ENCODE measurements around the gene WDR59. TPM values are rescaled to one million over a fixed set of nuclear protein-coding genes. Genes with fewer than 3 reads are reported as not detected.

The WDR59 gene
- total RNA-seq, 6 experiments from 2014 or later: 32.1 to 39.8 (median 37.3) TPM

DNA sequence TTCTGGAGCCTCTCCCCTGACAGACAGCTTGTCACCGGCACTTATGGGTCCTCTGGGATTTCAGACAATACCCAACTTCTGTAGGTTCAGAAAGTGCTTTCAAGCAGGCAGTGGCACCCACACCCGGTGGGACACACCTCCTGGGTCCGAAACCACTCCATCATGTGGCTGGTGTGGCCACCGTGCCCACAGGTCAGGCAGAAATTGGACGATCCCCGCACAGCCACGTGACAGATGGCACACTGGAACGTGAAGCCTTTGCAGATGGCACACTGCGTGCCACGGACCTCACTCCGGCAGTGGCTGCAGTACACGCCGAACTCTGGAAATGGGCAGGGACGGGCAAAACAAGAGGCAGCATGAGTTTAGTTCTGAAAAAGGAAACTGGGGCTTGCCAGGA lies 110.8 kb downstream of the WDR59 start:
- Mint-ChIP-seq H3K4me3 (no peak overlapping the region), H3K36me3 (ENCODE audit: low read depth) (peaks cover 10% of the 10 kb centered on the region)

DNA sequence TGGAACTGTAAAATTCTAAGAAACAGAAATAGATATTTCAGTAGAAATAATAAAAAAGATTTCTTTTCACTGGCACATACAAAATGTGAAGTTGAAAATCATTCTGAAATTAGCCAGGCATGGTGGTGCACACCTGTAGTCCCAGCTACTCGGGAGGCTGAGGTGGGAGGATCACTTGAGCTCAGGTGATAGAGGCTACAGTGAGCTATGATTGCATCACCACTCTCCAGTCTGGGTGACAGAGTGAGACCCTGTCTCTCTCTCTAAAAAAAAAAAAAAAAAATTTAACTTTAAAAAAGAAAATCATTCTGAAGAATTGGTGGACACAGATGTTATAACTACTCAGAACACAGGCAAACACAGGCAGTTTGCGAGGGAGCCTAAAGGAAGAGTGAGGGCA lies 112.6 kb downstream of the WDR59 start:
- Mint-ChIP-seq H3K27ac (no peak overlapping the region), H3K4me3 (no peak overlapping the region), H3K9me3 (no peaks in the 10 kb centered on the region), H3K27me3 (ENCODE audit: insufficient read depth) (no peaks in the 10 kb centered on the region), H3K4me1 (ENCODE audit: low read depth) (peaks cover 22% of the 10 kb centered on the region), H3K36me3 (ENCODE audit: low read depth) (peaks cover 10% of the 10 kb centered on the region)
- DNase-seq: no peak
- TF ChIP-seq, protein P1, sequence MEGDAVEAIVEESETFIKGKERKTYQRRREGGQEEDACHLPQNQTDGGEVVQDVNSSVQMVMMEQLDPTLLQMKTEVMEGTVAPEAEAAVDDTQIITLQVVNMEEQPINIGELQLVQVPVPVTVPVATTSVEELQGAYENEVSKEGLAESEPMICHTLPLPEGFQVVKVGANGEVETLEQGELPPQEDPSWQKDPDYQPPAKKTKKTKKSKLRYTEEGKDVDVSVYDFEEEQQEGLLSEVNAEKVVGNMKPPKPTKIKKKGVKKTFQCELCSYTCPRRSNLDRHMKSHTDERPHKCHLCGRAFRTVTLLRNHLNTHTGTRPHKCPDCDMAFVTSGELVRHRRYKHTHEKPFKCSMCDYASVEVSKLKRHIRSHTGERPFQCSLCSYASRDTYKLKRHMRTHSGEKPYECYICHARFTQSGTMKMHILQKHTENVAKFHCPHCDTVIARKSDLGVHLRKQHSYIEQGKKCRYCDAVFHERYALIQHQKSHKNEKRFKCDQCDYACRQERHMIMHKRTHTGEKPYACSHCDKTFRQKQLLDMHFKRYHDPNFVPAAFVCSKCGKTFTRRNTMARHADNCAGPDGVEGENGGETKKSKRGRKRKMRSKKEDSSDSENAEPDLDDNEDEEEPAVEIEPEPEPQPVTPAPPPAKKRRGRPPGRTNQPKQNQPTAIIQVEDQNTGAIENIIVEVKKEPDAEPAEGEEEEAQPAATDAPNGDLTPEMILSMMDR (IDR thresholded peaks at IDR 0.05): no peak

More for the DNA sequence above, 110.8 kb downstream of the WDR59 start:
- TF ChIP-seq, protein P1 (IDR thresholded peaks at IDR 0.05): no peak
- H3K9me3 Mint-ChIP-seq: no peaks in the 10 kb centered on the region
- H3K4me1 Mint-ChIP-seq (ENCODE audit: low read depth): peaks cover 5% of the 10 kb centered on the region; the same call in 1 of the 2 replicates
- H3K27ac Mint-ChIP-seq: no peak overlapping the region
- DNase-seq: no peak
- H3K27me3 Mint-ChIP-seq (ENCODE audit: insufficient read depth): no peaks in the 10 kb centered on the region

DNA sequence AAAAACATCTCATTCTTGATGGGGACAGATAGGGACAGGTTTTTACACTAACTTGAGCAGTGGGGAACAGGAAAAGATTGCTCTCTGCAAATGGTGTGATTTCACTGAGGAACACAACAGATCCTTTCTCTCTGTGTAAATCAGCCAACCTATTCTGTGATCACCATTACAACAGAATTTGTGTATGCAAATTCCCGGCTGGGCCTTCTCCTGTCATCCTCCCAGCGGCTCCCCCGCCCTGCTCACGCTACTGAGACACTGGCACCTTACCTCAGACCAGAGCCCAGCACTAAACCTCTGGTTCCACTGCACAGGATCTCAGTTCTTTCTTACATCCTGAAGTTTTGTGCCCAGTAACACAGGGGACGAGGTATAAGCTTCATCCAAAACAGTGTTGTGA lies 113.3 kb downstream of the WDR59 start:
- Mint-ChIP-seq H3K9me3 (no peaks in the 10 kb centered on the region), H3K4me1 (ENCODE audit: low read depth) (peaks cover 22% of the 10 kb centered on the region), H3K27me3 (ENCODE audit: insufficient read depth) (no peaks in the 10 kb centered on the region), H3K36me3 (ENCODE audit: low read depth) (peaks cover 10% of the 10 kb centered on the region), H3K27ac (no peak overlapping the region), H3K4me3 (no peak overlapping the region)
- TF ChIP-seq, protein P1 (IDR thresholded peaks at IDR 0.05): no peak
- DNase-seq: no peak

DNA sequence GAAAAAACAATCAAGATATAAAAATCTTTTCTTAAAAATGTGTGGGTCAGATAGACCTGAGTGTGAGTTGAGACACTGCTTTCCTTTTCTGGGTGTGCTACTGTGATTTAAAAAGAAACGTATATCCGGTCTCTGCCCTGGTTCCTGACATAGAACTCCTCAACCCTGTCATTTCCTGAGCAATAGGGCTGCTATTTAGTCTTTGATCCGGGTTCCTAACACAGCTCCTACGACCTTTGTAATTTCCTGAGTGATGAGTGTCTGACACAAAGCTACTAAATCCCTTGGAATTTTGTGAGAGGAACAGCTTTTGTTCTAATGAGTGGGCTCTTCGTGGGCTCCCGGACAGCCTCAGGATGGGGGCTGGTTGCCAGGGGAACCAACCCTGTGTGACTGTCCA lies 116.4 kb downstream of the WDR59 start:
- TF ChIP-seq, protein P1 (IDR thresholded peaks at IDR 0.05): no peak
- DNase-seq: peak; percentile 18
- H3K36me3 Mint-ChIP-seq (ENCODE audit: low read depth): peaks cover 5% of the 10 kb centered on the region; the same call in 1 of the 2 replicates
- H3K27me3 Mint-ChIP-seq (ENCODE audit: insufficient read depth): no peaks in the 10 kb centered on the region
- peak overlapping the region; percentile 39; the same call in 1 of the 2 replicates for H3K4me3 Mint-ChIP-seq
- peak overlapping the region; percentile 83 for H3K27ac Mint-ChIP-seq
- no peaks in the 10 kb centered on the region for H3K9me3 Mint-ChIP-seq
- peaks cover 27% of the 10 kb centered on the region for H3K4me1 Mint-ChIP-seq (ENCODE audit: low read depth)

DNA sequence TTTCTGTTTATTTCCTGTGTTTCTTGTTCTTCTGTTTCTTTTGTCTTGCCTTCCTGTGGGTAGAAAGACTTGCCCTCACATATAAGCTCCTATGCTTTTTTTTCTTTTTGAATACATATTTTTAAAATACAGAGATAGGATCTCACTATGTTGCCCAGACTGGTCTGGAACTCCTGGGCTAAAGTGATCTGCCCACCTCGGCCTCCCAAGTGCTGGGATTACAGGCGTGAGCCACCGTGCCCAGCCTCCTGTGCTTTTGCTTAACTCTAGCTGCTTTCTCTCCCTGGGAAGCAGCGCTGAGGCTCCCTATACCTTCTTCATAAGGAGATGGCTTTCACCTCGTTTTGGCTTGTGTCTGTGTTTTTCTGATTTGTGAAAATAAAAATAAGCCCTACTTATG lies 116.9 kb downstream of the WDR59 start:
- Mint-ChIP-seq H3K9me3 (no peaks in the 10 kb centered on the region), H3K4me1 (ENCODE audit: low read depth) (peaks cover 27% of the 10 kb centered on the region), H3K4me3 (peak overlapping the region; percentile 39; the same call in 1 of the 2 replicates), H3K36me3 (ENCODE audit: low read depth) (peaks cover 5% of the 10 kb centered on the region; the same call in 1 of the 2 replicates), H3K27me3 (ENCODE audit: insufficient read depth) (no peaks in the 10 kb centered on the region), H3K27ac (peak overlapping the region; percentile 83)
- TF ChIP-seq, protein P1 (IDR thresholded peaks at IDR 0.05): no peak
- no peak for DNase-seq
